ENCODE results near the gene FAM177A1. TPM values are rescaled to one million over a fixed set of nuclear protein-coding genes. Genes with fewer than 3 reads are reported as not detected.
A peak's percentile ranks its signal among the peaks of the same experiment; 100 is the strongest.

The FAM177A1 gene
- total RNA-seq, 4 donors from 2014 or later: 42.4 to 70.0 (median 60.1) TPM

DNA sequence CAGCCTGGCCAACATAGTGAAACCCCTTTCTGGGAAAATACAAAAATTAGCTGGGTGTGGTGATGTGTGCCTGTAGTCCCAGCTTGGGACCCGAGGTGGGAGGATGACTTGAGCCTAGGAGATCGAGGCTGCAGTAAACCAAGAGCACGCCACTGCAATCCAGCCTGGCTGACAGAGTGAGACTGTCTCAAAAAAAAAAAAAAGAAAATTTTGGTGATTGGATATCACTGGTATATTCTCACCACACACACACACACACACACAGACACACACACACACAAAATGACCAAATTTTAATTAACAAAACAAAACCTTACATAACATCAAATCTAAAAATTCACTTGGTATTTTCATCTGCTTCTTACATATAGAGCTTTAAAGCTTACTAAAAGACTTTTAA lies 3.4 kb upstream of the FAM177A1 start:
- 93% methylated on average over 3 of the region's 3 CpGs; no CpG with 5 or more reads in 1 of the 2 donors for WGBS, 2 donors (ENCODE audit: low coverage in 1 of 2)
- no peak for ATAC-seq
- Histone ChIP-seq H3K36me3 (no peaks in the 10 kb centered on the region), H3K4me1 (peaks cover 0 to 14% (median 5%) of the 10 kb centered on the region in 3 donors), H3K4me3 (no peak overlapping the region), H3K27ac (no peak overlapping the region), H3K27me3 (no peaks in the 10 kb centered on the region), H3K9me3 (no peaks in the 10 kb centered on the region)
- TF ChIP-seq, protein P1, sequence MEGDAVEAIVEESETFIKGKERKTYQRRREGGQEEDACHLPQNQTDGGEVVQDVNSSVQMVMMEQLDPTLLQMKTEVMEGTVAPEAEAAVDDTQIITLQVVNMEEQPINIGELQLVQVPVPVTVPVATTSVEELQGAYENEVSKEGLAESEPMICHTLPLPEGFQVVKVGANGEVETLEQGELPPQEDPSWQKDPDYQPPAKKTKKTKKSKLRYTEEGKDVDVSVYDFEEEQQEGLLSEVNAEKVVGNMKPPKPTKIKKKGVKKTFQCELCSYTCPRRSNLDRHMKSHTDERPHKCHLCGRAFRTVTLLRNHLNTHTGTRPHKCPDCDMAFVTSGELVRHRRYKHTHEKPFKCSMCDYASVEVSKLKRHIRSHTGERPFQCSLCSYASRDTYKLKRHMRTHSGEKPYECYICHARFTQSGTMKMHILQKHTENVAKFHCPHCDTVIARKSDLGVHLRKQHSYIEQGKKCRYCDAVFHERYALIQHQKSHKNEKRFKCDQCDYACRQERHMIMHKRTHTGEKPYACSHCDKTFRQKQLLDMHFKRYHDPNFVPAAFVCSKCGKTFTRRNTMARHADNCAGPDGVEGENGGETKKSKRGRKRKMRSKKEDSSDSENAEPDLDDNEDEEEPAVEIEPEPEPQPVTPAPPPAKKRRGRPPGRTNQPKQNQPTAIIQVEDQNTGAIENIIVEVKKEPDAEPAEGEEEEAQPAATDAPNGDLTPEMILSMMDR (IDR thresholded peaks at IDR 0.05): no peak
- TF ChIP-seq POLR2A (IDR thresholded peaks at IDR 0.05) (no peak), POLR2AphosphoS5 (IDR thresholded peaks at IDR 0.05) (no peak), EP300 (IDR thresholded peaks at IDR 0.05) (no peak)

GRCh38 chr14:35043046-35043445 lies 3.0 kb upstream of the FAM177A1 start:
- Histone ChIP-seq H3K36me3 (no peaks in the 10 kb centered on the region), H3K4me3 (no peak overlapping the region), H3K4me1 (peaks cover 0 to 18% (median 7%) of the 10 kb centered on the region in 3 donors), H3K27ac (no peak overlapping the region), H3K9me3 (no peaks in the 10 kb centered on the region), H3K27me3 (no peaks in the 10 kb centered on the region)
- no peak for ATAC-seq
- no peak for TF ChIP-seq EP300 (IDR thresholded peaks at IDR 0.05)
- TF ChIP-seq, protein P1 (IDR thresholded peaks at IDR 0.05): no peak
- 94 to 100% methylated on average over 1 to 2 of the region's 2 CpGs for WGBS, 2 donors (ENCODE audit: low coverage in 1 of 2)

DNA sequence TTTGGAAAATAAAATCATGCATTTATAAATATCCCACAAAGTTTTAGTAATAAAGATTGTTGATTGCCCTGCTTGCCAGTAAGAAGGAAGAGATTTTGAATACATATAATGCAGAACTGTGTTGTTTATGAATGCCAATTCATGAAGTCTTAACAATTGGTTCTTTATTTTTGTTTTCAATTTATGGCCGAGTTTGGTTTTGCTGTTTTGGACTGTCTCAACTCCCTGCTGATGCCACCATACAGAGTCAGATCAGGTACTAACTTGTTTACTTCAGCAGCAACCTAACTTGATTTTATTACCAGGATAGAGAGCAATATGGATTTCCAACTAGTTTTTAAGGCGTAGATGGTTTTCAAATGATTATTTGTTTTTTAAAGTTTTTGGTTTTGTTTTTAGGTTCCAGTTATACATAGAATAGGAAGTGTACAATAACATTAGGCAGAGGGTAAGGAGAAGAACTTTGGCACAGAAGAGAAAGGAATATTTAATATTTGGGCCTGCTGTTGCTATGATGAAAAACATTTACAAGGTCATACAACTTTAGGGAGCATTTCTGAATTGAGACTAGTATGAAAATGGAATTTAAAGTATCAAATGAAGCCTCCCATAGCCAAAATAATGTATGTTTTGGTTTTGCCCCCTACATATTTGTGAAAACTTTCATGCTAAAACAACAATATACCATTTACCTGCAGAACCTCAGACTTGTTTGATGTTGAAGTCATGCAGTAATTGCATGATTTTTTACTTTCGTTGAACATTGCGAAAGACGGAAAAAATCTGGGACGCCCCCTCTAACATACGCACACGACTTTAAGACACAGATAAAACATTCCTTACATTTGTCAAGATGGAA lies 904 bp upstream of the FAM177A1 start:
- H3K4me3 ChIP-seq: peak overlapping the region; percentile 72 to 93
- no peak for ATAC-seq
- TF ChIP-seq POLR2A (IDR thresholded peaks at IDR 0.05): no peak
- TF ChIP-seq, protein P1 (IDR thresholded peaks at IDR 0.05): no peak
- no peak for TF ChIP-seq POLR2AphosphoS5 (IDR thresholded peaks at IDR 0.05)
- TF ChIP-seq EP300 (IDR thresholded peaks at IDR 0.05): no peak
- peaks cover 0 to 37% (median 7%) of the 10 kb centered on the region in 3 donors for H3K4me1 ChIP-seq
- WGBS, 2 donors (ENCODE audit: low coverage in 1 of 2): 16 to 20% methylated on average over 5 to 8 of the region's 8 CpGs
- H3K27me3 ChIP-seq: no peaks in the 10 kb centered on the region
- H3K36me3 ChIP-seq: peaks cover 0 to 4% of the 10 kb centered on the region in 2 donors
- H3K27ac ChIP-seq: peak overlapping the region; percentile 94 to 99 (median 97)
- no peaks in the 10 kb centered on the region for H3K9me3 ChIP-seq

DNA sequence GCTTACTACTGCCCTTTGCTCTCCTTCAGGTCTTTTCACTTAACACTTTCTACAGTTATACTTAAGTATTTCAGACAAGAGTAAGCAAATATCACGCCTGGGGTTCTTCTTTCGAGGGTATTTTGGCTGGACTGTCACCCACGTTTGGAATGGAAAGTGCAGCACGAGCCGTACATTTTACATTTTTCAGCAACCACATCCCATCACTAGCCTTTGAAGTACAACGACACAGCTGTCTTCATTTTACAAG lies 349 bp upstream of the FAM177A1 start:
- Histone ChIP-seq H3K4me3 (peak overlapping the region; percentile 72 to 93), H3K9me3 (no peaks in the 10 kb centered on the region), H3K27ac (peak overlapping the region; percentile 94 to 99 (median 97)), H3K4me1 (peaks cover 0 to 42% (median 7%) of the 10 kb centered on the region in 3 donors), H3K36me3 (peaks cover 0 to 8% of the 10 kb centered on the region in 2 donors), H3K27me3 (no peaks in the 10 kb centered on the region)
- 0% methylated on average over 4 to 6 of the region's 6 CpGs for WGBS, 2 donors (ENCODE audit: low coverage in 1 of 2)
- no peak for TF ChIP-seq POLR2AphosphoS5 (IDR thresholded peaks at IDR 0.05)
- TF ChIP-seq, protein P1 (IDR thresholded peaks at IDR 0.05): peak in 1 of 4 experiments; percentile 2
- ATAC-seq: no peak
